Endometrium (tissue), 2 donors: ENCODE measurements around the gene SULT1A2.
"Not testable (repeated sequence)": the region's sequence is repeated elsewhere in the genome, so short reads cannot be mapped to it uniquely, and the experiment has no call there.

Experiments
- FAIRE-seq: peaks from 2 replicates; lab custom pipeline; 2012; peaks lifted over from hg19 to GRCh38; lab: Jason Lieb, UNC
- donor health status: control.
- donor health status: control.

Gene SULT1A2

GRCh38 chr16:28591355-28591754, 5.5 kb downstream of the SULT1A2 start:
- FAIRE-seq, result no peak

- no peak for FAIRE-seq
These were observed 6.2 kb downstream of the SULT1A2 start for GRCh38 chr16:28590384-28591340.

GRCh38 chr16:28589930-28590329, 6.9 kb downstream of the SULT1A2 start:
- FAIRE-seq, result no peak

GRCh38 chr16:28589069-28589468, 7.8 kb downstream of the SULT1A2 start:
- FAIRE-seq, result no peak

GRCh38 chr16:28587386-28587785, 9.5 kb downstream of the SULT1A2 start:
- no peak for FAIRE-seq

- FAIRE-seq, result no peak
These were observed 10.4 kb downstream of the SULT1A2 start for GRCh38 chr16:28586466-28586865.

- FAIRE-seq, result no peak
These were observed 11.2 kb downstream of the SULT1A2 start for GRCh38 chr16:28585674-28586073.

- no peak for FAIRE-seq
These were observed 16.0 kb downstream of the SULT1A2 start for GRCh38 chr16:28580726-28581315.

- no peak for FAIRE-seq
These were observed 21.3 kb downstream of the SULT1A2 start for GRCh38 chr16:28575446-28576109.

- FAIRE-seq, result no peak
These were observed 21.9 kb downstream of the SULT1A2 start for GRCh38 chr16:28574925-28575324.

- no peak for FAIRE-seq
These were observed 22.8 kb downstream of the SULT1A2 start for GRCh38 chr16:28573738-28574718.

- FAIRE-seq, result no peak
These were observed 23.9 kb downstream of the SULT1A2 start for GRCh38 chr16:28572696-28573510.

- no peak for FAIRE-seq
These were observed 26.7 kb downstream of the SULT1A2 start for GRCh38 chr16:28569968-28570752.

- no peak for FAIRE-seq
These were observed 27.8 kb downstream of the SULT1A2 start for GRCh38 chr16:28569021-28569420.

- no peak for FAIRE-seq
These were observed 29.6 kb downstream of the SULT1A2 start for GRCh38 chr16:28567292-28567691.

- not testable (repeated sequence) for FAIRE-seq
These were observed 30.5 kb downstream of the SULT1A2 start for GRCh38 chr16:28566233-28566925.

GRCh38 chr16:28563218-28563617, 33.6 kb downstream of the SULT1A2 start:
- FAIRE-seq, result no peak

- FAIRE-seq, result no peak
These were observed 34.7 kb downstream of the SULT1A2 start for GRCh38 chr16:28562199-28562598.

GRCh38 chr16:28561557-28562187, 35.2 kb downstream of the SULT1A2 start:
- no peak for FAIRE-seq
